Vagina (tissue), 2 donors: Measurements from ENCODE around the gene GRIK4. TPM values are rescaled to one million over a fixed set of nuclear protein-coding genes. Genes with fewer than 3 reads are reported as not detected.

Experiments
- DNase-seq, 2 donors: peaks; one replicate each; pipeline ENCODE4 v3.0.0-alpha.2; 2017; ENCODE audit errors: extremely low spot score in 2 of 2
- H3K27ac ChIP-seq: fragments of 200-600 bp; sonication (generic); one replicate; pipeline ENCODE4 v1.5.1; 2019
- H3K27me3 ChIP-seq: fragments of 200-600 bp; sonication (generic); one replicate; pipeline ENCODE4 v1.5.1; 2019
- H3K36me3 ChIP-seq, 2 donors: fragments of 200-600 bp; sonication (generic); one replicate each; pipeline ENCODE4 v1.5.1; 2017 to 2019
- H3K4me1 ChIP-seq: fragments of 200-600 bp; sonication (generic); one replicate; pipeline ENCODE4 v1.5.1; 2019
- H3K4me3 ChIP-seq, 2 donors: fragments of 200-600 bp; sonication (generic); 1 replicate in 1 of 2; 2 replicates in 1 of 2; pipeline ENCODE4 v1.5.1; 2016 to 2019
- H3K9me3 ChIP-seq: fragments of 200-600 bp; sonication (generic); one replicate; pipeline ENCODE4 v1.5.1; 2019
- POLR2A ChIP-seq, 2 donors: fragments of 450-650 bp; IDR thresholded peaks; one replicate each; pipeline ENCODE4 v1.6.1; 2017; ENCODE audit warnings: antibody characterized with exemption in 2 of 2, mild to moderate bottlenecking in 2 of 2, moderate library complexity in 2 of 2
- POLR2AphosphoS5 ChIP-seq, 2 donors: sonication (generic); formaldehyde crosslinking; IDR thresholded peaks; one replicate each; pipeline ENCODE4 v1.9.0; 2017; ENCODE audit warnings: antibody characterized with exemption in 2 of 2, mild to moderate bottlenecking in 2 of 2, low read depth in 1 of 2; ENCODE audit not compliant: insufficient read depth in 1 of 2
- intact Hi-C: fragments of 100-400 bp; cut with DNase I; formaldehyde crosslinking; loops from one replicate; pipeline ENCODE4 v1.15.1; 2023
- total RNA-seq: library from RNA; depleted of rRNA; stranded (reverse); fragments of >200 nt; gene quantifications from one replicate; pipeline ENCODE4 v1.2.3, GENCODE V29; 2016
- TF ChIP-seq, protein P1 (sequence below), 3 experiments: fragments of 450-650 bp in 2 of 3; fragments of 200-600 bp in 1 of 3; sonication (generic) in 1 of 3; IDR thresholded peaks; one replicate each; pipeline ENCODE4 v1.5.1; 2017 to 2019; ENCODE audit warnings: antibody characterized with exemption in 3 of 3, mild to moderate bottlenecking in 2 of 3, moderate library complexity in 2 of 3

The GRIK4 gene
- total RNA-seq, 1 donor from 2014 or later: 0.25 TPM

DNA sequence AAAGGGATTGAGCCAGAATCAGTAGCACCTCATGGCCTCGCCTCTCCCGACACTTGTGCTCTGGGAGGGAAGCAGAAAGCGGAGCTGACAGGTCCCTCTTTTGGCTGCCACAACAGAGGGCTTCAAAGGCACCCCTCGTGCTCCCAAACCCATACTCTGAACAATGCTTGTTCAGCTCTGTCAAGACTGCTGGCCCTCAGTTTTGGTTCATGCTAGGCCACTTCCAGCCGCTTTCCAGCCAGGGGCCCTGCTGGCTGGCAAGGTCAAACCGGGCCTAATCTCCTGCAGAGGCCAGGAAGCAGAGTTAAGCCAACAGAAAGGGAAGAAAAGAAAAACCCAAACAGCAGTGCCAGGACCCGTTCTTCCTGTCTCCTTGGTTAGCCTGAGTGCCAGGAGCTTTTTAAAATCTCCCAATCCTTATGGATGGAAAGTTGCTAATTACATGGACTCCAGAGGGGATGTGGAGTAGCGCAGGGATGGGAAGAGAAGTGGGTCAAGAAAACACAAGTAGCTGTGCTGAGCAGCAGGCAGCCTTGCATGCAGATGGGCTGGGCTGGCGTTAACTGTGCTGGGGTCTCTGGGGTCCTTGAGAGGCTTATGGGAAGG is 150.6 kb downstream of the GRIK4 start:
- H3K27me3 ChIP-seq: no peaks in the 10 kb centered on the region
- DNase-seq: no peak
- no peak overlapping the region for H3K27ac ChIP-seq

DNA sequence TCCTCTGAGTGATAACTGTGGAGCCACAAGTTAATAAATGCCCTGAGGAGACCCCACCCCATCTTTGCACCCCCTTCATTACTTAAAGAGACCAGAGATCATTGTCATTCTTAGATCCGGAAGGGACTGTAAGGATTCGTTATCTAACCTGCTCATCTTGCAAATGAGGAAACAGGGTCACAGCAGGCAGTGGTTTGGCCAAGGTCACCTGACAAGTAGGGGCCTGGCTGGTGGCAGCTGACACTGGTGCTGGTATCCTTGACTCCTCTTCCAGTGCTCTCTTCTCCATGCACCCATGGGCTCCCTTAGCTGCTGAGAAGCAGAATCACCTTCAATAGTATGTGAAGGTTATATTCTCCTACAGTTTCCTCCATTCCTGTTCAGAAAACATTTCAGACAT is 151.6 kb downstream of the GRIK4 start:
- intact Hi-C loops: no loop called here
- TF ChIP-seq POLR2A (IDR thresholded peaks at IDR 0.05) (no peak), POLR2AphosphoS5 (IDR thresholded peaks at IDR 0.05; ENCODE audit: insufficient read depth in 1 of 2, low read depth in 1 of 2) (no peak)
- TF ChIP-seq, protein P1, sequence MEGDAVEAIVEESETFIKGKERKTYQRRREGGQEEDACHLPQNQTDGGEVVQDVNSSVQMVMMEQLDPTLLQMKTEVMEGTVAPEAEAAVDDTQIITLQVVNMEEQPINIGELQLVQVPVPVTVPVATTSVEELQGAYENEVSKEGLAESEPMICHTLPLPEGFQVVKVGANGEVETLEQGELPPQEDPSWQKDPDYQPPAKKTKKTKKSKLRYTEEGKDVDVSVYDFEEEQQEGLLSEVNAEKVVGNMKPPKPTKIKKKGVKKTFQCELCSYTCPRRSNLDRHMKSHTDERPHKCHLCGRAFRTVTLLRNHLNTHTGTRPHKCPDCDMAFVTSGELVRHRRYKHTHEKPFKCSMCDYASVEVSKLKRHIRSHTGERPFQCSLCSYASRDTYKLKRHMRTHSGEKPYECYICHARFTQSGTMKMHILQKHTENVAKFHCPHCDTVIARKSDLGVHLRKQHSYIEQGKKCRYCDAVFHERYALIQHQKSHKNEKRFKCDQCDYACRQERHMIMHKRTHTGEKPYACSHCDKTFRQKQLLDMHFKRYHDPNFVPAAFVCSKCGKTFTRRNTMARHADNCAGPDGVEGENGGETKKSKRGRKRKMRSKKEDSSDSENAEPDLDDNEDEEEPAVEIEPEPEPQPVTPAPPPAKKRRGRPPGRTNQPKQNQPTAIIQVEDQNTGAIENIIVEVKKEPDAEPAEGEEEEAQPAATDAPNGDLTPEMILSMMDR (IDR thresholded peaks at IDR 0.05): no peak
- Histone ChIP-seq H3K4me1 (no peaks in the 10 kb centered on the region), H3K4me3 (no peak overlapping the region), H3K27ac (no peak overlapping the region), H3K36me3 (no peaks in the 10 kb centered on the region), H3K9me3 (no peaks in the 10 kb centered on the region), H3K27me3 (no peaks in the 10 kb centered on the region)
- no peak for DNase-seq

More for the DNA sequence above, 150.6 kb downstream of the GRIK4 start:
- Histone ChIP-seq H3K36me3 (no peaks in the 10 kb centered on the region), H3K9me3 (no peaks in the 10 kb centered on the region), H3K4me1 (no peaks in the 10 kb centered on the region), H3K4me3 (no peak overlapping the region)
- TF ChIP-seq POLR2AphosphoS5 (IDR thresholded peaks at IDR 0.05; ENCODE audit: insufficient read depth in 1 of 2, low read depth in 1 of 2): no peak
- TF ChIP-seq POLR2A (IDR thresholded peaks at IDR 0.05): no peak
- TF ChIP-seq, protein P1 (IDR thresholded peaks at IDR 0.05): no peak
- intact Hi-C loops: no loop called here

DNA sequence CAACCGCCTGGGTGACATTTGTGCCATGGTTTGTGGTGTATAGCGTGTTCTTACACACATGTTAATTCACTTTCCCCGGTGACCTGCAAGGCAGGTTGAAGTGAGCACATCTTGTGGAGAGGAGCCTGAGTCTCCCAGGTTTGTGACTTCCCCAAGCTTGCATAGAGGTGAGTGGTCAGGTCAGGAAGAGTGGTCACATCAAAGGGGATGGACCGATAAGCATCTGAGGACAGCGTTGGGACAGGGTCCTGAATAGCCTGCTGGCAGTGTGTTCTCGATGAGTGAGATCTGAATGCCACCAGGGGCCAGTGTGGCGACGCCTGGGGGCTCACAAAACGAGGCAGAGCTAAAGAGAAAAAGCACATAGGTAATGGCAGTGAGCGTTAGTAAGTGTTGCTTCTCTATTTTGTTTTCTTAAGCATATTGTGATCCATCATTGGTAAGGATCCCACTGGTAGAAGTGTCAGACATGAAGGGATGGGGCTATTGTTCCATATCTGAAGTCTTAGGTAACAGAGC is 154.6 kb downstream of the GRIK4 start:
- Histone ChIP-seq H3K36me3 (no peaks in the 10 kb centered on the region), H3K9me3 (no peaks in the 10 kb centered on the region), H3K27me3 (no peaks in the 10 kb centered on the region), H3K4me1 (no peaks in the 10 kb centered on the region), H3K4me3 (no peak overlapping the region), H3K27ac (no peak overlapping the region)
- no peak for DNase-seq
- TF ChIP-seq POLR2AphosphoS5 (IDR thresholded peaks at IDR 0.05; ENCODE audit: insufficient read depth in 1 of 2, low read depth in 1 of 2) (no peak), POLR2A (IDR thresholded peaks at IDR 0.05) (no peak)
- TF ChIP-seq, protein P1 (IDR thresholded peaks at IDR 0.05): no peak
- intact Hi-C loops: no loop called here

DNA sequence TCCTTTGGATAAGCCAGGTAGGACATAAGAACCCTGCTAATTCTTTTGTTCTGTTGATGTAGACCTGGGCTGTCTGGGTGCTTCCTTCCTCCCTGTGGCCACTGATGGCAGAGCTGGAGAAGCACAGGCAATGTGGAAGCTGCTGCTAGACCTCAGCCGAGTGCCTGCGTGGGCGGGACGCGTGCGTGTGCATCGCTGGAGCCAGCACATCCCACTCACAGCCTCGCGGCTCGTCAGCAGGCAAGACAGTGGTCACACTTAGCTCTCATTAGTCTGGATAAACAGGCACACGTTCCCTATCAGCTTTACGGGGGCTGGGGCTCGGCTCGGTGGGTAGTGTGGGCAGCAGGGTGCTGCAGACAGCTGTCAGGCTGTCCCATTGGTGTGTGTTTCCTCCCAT is 155.7 kb downstream of the GRIK4 start:
- no peak overlapping the region for H3K27ac ChIP-seq
- no peaks in the 10 kb centered on the region for H3K36me3 ChIP-seq
- H3K27me3 ChIP-seq: no peaks in the 10 kb centered on the region
- DNase-seq: no peak
- H3K9me3 ChIP-seq: no peaks in the 10 kb centered on the region
- no peaks in the 10 kb centered on the region for H3K4me1 ChIP-seq
- intact Hi-C loops: no loop called here
- H3K4me3 ChIP-seq: no peak overlapping the region
- TF ChIP-seq, protein P1 (IDR thresholded peaks at IDR 0.05): no peak
- TF ChIP-seq POLR2A (IDR thresholded peaks at IDR 0.05) (no peak), POLR2AphosphoS5 (IDR thresholded peaks at IDR 0.05; ENCODE audit: insufficient read depth in 1 of 2, low read depth in 1 of 2) (no peak)

DNA sequence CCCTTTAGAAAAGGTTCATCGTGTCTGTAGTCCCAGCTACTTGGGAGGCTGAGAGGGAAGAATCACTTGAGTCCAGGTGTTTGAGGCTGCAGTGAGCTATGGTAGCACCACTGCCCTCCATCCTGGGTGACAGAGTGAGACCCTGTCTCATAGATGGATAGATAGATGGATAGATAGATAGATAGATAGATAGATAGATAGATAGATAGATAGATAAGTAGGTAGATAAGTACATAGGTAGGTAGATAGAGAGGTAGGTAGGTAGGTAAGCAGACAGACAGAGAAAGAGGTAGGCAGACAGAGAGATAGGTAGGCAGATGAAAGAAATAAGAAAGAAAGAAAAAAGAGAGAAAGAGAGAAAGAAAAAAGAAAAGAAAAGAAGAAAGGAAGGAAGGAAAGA is 156.4 kb downstream of the GRIK4 start:
- DNase-seq: no peak
- Histone ChIP-seq H3K9me3 (no peaks in the 10 kb centered on the region), H3K4me1 (no peaks in the 10 kb centered on the region), H3K27ac (no peak overlapping the region), H3K27me3 (no peaks in the 10 kb centered on the region), H3K36me3 (no peaks in the 10 kb centered on the region), H3K4me3 (no peak overlapping the region)
- TF ChIP-seq, protein P1 (IDR thresholded peaks at IDR 0.05): no peak
- no peak for TF ChIP-seq POLR2AphosphoS5 (IDR thresholded peaks at IDR 0.05; ENCODE audit: insufficient read depth in 1 of 2, low read depth in 1 of 2)
- no peak for TF ChIP-seq POLR2A (IDR thresholded peaks at IDR 0.05)
- intact Hi-C loops: no loop called here
